Measurements from ENCODE around the gene HOXC6.

HOXC6 gene

DNA sequence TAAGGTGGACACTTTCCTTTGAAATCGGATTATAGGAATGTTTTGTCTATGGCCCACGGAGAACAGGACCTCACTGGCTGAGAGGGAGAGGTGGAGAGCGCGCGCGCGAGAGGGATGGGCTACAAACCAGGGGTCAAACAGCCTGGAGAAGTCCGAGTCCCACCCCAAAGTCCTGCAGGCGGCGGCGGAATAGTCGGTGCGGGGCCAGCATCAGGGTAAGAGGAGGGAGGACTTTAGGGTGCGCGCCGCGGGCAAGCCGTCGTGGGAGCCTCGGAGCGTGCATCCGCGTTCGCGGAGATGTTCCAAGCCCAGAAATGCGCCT is 22.7 kb upstream of the HOXC6 start:
- TF ChIP-seq CTCF (IDR thresholded peaks at IDR 0.05; ENCODE audit: extremely low read depth, missing control alignments) = no peak
- no peak for DNase-seq (ENCODE audit: low spot score)

DNA sequence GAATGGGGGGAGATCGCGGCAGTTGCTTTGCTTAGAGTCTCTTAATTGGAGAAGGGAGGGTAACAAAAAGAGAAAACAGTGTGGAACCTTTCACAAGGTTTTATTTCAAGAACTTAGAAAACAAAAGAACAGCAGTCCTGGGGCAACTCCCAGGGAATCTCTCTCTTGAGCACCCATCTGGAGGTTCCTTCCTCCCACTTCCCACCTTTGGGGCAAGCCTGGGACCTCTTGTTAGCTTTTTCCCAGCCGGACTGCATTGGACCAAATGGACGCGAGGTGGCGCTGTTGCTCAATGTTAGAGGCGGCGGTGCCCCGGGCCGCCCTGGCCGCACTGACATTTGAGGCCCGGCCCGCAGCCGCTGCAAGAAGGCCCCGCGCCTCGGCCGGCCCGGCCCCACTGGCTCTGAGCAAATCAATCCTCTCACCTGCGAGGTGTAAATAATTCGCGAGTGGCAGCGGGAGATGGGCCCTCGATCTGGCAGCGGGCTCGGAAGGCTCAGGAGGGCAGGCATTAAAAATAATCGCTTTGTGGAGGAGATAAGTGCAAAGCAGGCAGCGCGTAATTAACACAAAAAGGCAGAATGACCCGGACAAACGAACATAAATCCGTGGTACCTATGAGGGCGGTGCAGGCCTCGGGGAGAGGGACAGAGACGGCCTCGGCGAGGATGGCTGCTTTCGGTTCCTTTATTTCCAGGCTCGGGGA is 22.2 kb upstream of the HOXC6 start:
- peak; percentile 90 for DNase-seq (ENCODE audit: low spot score)
- peak; percentile 79 for TF ChIP-seq CTCF (IDR thresholded peaks at IDR 0.05; ENCODE audit: extremely low read depth, missing control alignments)

DNA sequence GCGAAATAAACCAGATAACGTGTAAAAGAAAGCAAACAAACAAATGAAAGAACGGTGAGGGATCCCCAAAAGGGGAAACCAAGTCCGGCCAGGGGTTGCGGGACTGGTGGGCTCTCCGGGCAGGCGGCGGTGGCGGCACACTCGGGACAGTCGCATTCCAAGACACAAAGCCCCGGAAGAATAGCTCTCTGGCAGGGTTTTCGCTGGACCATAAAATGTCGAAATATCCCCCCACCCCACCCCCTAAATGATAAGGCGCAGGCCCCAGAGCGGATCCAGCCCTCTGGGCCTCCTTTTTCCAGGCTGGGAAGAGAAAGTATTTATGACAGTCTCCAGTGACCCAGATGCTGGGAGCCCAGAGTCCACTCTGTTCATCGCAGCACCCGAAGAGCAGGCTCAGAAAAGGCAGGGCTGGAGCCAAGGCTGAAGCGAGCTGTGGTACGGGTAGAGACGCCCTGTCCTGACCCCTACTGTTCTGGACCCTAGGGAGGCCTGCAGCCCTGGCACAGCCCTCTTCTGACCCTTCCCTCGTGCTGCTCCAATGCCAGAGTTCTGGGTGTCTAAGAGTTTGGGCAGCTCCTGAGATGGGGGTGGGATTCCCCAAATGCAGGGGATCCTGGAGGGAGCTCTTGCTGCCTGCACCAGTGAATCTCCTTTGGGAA is 21.6 kb upstream of the HOXC6 start:
- TF ChIP-seq CTCF (IDR thresholded peaks at IDR 0.05; ENCODE audit: extremely low read depth, missing control alignments) = no peak
- no peak for DNase-seq (ENCODE audit: low spot score)

DNA sequence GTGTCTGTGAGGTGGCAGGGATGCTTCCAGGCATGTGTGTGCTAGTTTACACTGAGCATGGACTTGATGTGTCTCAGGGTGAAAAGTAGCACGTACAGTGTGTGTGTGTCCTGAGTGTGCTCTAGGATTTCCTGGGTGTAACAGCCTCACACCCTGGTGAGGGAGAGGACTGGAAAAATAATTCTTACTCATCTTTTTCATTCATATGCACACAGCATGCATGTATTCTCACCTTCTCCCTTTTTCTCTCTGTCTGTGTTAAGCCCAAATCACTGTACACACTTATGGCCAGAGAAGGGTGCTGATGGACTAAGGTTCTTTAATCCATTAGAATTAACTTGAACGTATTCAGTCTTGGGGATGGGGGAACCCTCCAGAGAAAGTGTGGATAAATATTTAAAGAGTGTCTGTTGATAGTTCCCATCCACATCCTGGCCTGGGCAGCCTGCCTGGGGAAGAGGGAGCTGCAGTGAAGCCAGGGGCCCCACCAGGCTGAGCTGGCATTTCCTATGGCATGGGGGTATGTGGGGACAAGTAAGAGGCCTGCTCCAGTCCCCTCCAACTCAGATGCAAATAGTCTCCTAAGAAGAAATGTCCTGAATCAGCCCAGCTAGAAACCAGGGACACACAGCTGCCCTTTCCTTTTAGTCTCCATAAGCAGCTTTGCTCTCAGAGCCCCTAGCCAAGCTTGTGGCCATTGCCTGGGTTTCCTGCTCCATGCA is 20.5 kb upstream of the HOXC6 start:
- no peak for TF ChIP-seq CTCF (IDR thresholded peaks at IDR 0.05; ENCODE audit: extremely low read depth, missing control alignments)
- DNase-seq (ENCODE audit: low spot score) = no peak

GRCh38 chr12:54008260-54008552 is 20.0 kb upstream of the HOXC6 start:
- no peak for TF ChIP-seq CTCF (IDR thresholded peaks at IDR 0.05; ENCODE audit: extremely low read depth, missing control alignments)
- DNase-seq (ENCODE audit: low spot score) = no peak

DNA sequence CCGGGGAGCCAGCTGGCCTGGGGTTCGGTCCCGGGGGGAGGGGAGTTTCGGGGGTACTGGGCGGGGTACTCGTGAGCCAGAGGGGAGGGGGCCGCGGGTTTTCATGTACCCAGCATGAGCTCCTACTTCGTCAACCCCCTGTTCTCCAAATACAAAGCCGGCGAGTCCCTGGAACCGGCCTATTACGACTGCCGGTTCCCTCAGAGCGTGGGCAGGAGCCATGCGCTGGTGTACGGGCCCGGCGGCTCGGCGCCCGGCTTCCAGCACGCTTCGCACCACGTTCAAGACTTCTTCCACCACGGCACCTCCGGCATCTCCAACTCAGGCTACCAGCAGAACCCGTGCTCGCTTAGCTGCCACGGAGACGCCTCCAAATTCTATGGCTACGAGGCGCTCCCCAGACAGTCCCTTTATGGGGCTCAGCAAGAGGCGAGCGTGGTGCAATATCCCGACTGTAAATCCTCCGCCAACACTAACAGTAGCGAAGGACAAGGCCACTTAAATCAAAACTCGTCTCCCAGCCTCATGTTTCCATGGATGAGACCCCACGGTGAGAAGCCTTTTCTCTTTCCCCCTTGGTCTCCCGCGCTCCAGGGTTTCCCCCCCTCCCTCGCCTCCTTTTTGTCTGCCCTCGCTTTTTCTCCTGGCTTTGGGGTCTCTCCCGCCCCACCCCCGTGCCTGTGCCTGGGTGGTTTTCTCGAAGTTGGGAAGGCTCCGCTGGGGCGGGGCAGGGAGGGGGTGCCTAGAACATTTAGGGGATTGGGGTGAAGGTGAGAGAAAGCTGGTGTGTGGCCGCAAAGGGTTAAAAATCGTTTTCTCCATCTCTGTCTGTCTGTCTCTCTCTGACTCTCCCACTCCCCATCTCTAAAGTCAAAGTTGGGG is 18.8 kb upstream of the HOXC6 start:
- DNase-seq (ENCODE audit: low spot score) = no peak
- TF ChIP-seq CTCF (IDR thresholded peaks at IDR 0.05; ENCODE audit: extremely low read depth, missing control alignments) = no peak
